ENCODE measurements around the gene TRIM7.
A peak's percentile ranks its signal among the peaks of the same experiment; 100 is the strongest.
"Not testable (repeated sequence)": the region's sequence is repeated elsewhere in the genome, so short reads cannot be mapped to it uniquely, and the experiment has no call there.

Gene TRIM7

DNA sequence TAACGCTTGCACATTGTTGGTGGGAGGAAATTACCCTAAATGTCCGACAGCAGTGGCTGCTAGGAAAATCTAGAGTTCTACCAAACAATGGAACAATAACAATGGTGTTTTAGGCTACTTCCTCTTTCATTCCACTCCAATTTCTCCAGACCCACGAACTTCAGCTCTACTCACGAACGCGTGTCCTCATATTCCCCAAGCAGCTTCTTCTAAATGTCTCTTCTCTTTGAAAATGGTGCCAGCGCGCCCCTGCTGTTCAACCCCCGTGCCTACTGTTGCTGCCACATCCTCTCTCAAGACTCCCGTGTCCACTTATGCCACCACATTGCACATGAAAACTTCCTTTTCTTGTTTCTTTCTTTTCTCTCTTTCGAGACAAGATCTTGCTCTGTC is 32.0 kb downstream of the TRIM7 start:
- peak in 1 of 3 donors; percentile 78 for DNase-seq (ENCODE audit: low read depth in 3 of 3)

GRCh38 chr5:181171782-181172181 is 33.2 kb downstream of the TRIM7 start:
- no peak for DNase-seq (ENCODE audit: low read depth in 3 of 3)

DNA sequence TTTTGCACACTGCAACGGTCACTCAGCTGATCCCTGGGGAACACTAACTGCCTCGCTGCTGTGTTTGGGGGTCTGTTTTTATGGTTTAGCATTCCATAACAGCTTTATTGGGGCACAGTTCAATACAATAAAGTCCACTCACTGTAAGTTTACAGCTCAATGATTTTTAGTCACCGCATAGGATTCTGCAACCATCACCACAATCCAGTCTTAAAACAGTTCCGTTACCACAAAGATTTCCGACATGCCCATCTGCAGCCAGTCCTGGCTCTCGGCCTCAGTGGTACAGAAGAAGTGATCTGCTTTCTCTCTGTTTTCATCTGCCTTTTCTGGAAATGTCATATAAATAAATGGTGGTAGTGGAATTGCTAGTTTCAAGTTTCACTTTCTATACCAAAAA is 34.0 kb downstream of the TRIM7 start:
- no peak for DNase-seq (ENCODE audit: low read depth in 3 of 3)

- no peak for DNase-seq (ENCODE audit: low read depth in 3 of 3)
Measured at GRCh38 chr5:181170237-181170825, 34.7 kb downstream of the TRIM7 start.

DNA sequence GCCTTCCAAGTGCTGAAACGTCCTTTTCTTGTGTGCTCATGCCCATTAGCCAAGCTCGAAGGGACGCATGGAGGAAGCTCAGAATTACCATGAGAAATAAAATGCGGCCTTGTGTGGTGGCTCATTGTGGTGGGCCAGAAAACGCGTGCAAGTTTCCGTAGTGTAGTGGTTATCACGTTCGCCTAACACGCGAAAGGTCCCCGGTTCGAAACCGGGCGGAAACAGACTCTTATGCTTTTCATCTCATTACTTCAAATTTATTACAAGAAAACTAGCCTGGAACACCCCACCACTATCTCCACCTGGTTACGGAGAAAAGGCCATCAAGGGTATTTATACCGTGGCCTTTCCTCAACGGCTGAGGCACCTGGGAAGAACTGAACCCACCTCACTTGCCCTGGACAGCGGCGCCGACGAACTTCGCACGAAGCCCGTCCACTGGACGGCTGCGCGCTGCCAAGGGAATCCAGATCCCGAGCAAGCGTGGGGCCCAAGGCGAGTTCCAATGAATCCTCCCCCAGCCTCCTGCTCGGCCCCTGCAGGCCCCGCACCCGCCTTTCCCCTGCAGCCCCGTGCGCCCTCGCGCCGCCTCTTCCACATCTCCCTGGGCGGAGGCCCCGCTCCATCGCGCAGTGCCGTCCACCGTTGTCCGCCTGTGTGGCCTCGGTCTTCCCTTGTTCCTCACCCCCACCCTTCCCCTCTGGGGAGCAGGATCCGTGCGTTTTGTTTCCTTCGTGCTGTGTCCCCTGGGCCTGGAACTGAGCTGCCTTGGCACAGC is 35.3 kb downstream of the TRIM7 start:
- peak; percentile 63 to 81 (median 80) for DNase-seq (ENCODE audit: low read depth in 3 of 3)

DNA sequence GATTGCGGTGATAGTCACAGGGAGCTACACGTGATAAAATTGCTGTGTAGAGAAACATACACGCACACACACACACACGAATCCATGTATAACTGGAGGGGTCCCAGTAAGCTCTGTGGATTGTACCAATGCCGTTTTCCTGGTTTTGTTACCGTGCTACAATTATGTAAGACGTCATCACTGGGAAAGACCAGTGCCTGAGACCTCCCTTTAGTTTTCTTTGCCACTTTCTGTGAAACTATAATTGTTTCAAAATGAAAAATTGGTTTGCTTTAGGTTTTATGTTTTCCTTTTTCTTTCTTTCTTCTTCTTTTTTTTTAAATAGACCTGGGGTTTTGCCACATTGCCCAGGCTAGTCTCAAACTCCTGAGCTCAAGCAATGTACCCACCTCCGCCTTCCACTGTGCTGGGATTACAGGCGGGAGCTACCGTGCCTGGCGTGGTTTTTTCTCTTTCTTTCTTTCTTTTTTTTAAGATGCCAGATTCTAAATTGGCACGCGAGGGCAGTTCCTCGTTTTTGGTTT is 36.3 kb downstream of the TRIM7 start:
- no peak for DNase-seq (ENCODE audit: low read depth in 3 of 3)

GRCh38 chr5:181167814-181168488 is 37.0 kb downstream of the TRIM7 start:
- DNase-seq (ENCODE audit: low read depth in 3 of 3), result no peak

- no peak for DNase-seq (ENCODE audit: low read depth in 3 of 3)
Measured at GRCh38 chr5:181166812-181167733, 37.9 kb downstream of the TRIM7 start.

- no peak for DNase-seq (ENCODE audit: low read depth in 3 of 3)
Measured at GRCh38 chr5:181164076-181164952, 40.7 kb downstream of the TRIM7 start.

DNA sequence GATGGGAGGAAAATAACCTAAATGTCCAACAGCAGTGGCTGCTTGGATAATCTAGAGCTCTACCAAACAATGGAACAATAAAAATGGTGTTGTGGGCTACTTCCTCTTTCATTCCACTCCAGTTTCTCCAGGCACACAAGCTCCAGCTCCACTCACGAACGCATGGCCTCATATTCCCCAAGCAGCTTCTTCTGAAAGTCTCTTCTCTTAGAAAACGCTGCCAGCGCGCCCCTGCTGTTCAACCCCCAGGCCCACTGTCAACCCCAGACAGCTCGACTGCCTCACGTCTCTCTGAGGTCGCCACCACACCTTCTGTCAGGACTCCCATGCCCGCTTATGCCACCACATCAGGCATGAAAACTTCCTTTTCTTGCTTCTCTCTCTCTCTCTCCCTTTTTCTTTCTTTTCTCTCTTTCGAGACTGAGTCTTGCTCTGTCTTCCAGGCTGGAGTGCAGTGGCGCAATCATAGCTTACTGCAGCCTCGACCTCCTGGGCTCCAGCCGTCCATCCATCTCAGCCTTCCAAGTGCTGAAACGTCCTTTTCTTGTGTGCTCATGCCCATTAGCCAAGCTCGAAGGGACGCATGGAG is 41.4 kb downstream of the TRIM7 start:
- DNase-seq (ENCODE audit: low read depth in 3 of 3), result no peak

DNA sequence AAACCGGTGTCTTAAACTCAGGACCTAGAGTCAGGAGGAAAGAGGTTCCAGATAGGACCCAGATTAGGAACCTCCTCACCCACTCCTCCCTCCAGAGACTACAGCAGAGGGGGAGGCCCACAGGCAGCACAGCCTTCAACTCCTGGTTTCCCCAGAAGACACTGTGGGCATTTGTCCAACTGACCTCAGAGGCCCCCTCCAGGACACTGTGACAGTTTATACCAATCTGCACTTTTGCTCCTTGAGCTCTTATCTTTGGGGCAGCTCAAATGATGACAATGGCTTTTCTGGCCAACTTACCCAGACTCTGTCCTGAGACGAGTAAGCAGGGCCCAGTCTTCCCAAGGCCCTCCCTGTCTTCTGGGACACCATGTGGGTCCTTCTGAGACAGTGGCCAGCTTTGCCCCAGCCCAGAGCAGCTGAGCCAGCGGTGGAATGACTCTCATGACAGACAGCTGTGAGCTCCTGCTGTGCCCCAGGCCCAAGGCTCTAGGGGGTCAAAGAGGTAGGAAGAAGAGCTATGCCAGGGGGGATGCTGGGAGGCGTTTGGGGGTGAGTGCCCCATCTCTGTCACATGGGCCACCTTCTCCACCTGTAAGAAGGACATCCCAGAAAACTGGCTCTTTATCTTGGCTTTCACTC is 43.3 kb downstream of the TRIM7 start:
- no peak for DNase-seq (ENCODE audit: low read depth in 3 of 3)

DNA sequence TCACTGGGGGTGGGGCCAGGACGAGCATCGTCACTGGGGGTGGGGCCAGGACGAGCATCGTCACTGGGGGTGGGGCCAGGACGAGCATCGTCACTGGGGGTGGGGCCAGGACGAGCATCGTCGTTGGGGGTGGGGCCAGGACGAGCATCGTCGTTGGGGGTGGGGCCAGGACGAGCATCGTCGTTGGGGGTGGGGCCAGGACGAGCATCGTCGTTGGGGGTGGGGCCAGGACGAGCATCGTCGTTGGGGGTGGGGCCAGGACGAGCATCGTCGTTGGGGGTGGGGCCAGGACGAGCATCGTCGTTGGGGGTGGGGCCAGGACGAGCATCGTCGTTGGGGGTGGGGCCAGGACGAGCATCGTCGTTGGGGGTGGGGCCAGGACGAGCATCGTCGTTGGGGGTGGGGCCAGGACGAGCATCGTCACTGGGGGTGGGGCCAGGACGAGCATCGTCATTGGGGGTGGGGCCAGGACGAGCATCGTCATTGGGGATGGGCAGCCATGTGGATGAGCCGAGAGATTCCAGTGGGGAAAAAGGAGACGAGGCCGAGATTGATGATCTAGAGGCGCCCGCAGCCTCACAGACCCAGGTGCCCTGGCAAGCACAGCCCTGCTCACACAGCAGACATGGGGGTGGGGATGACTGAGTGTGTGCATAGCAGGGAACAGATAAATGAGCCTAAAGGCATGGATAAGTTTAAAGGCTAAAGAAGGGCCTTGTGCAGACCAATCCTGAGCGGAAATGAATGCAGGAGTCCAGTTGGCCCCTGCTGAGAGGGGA is 44.1 kb downstream of the TRIM7 start:
- not testable (repeated sequence) for DNase-seq (ENCODE audit: low read depth in 3 of 3)

- DNase-seq (ENCODE audit: low read depth in 3 of 3), result peak; percentile 46 to 81 (median 73)
Measured at GRCh38 chr5:181160152-181160754, 44.7 kb downstream of the TRIM7 start.

GRCh38 chr5:181159286-181160151 is 45.5 kb downstream of the TRIM7 start:
- DNase-seq (ENCODE audit: low read depth in 3 of 3), result peak; percentile 82 to 93 (median 87)

DNA sequence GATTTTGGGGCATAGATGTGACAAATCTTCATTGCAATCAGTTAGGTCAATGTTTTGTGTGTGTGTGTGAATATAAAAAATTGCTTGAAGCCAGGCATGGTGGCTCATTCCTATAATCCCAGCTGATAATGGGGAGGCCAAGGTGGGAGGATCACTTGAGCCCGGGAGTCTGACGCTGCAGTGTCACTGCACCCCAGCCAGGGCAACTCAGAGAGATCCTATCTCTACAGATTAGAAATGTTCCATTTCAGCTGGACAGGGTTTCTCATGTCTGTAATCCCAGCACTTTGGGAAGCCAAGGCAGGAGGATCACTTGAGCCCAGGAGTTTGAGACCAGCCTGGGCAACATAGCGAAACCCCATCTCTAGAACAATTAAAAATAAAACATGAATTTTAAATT is 46.1 kb downstream of the TRIM7 start:
- no peak for DNase-seq (ENCODE audit: low read depth in 3 of 3)

GRCh38 chr5:181156758-181157157 is 48.2 kb downstream of the TRIM7 start:
- DNase-seq (ENCODE audit: low read depth in 3 of 3), result no peak

GRCh38 chr5:181153814-181154213 is 51.2 kb downstream of the TRIM7 start:
- DNase-seq (ENCODE audit: low read depth in 3 of 3), result no peak

DNA sequence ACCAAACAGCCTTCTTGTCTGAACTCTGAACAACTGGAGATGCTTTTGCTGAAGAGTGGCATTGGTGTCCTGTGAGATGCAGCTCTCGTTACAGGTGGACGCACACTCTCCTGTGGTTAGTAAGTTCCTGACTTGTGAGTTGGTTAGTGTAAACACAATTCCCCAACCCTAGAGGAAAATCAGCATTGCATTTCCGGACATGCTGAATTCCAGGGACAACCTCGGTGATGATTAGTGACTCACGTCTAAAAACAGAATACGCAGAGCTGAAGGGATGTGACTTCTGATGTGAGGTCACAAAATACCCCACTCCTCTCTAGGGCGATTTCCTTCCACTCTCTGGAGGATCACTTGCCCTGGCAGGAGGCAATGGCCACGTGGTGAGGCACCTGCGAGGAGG is 52.6 kb downstream of the TRIM7 start:
- no peak for DNase-seq (ENCODE audit: low read depth in 3 of 3)

Data from stimulated activated CD4-positive, alpha-beta T cell treated with anti-CD3 and anti-CD28 coated beads, TNF-alpha, amount 100 ng/mL, for 48 hours (primary cell).